K562 (cell line): ENCODE measurements around the gene SLC39A6. TPM values are rescaled to one million over a fixed set of nuclear protein-coding genes. Genes with fewer than 3 reads are reported as not detected.

ENCODE experiments used
- ATF3 ChIP-seq, 2 experiments: fragments of 450-650 bp in 1 of 2; sonication (generic) in 1 of 2; formaldehyde crosslinking in 1 of 2; IDR thresholded peaks in 1 of 2; conservative IDR thresholded peaks in 1 of 2; 2 replicates each; pipeline versions ENCODE4 v1.6.1 to v1.8.1; 2016 to 2023; ENCODE audit warnings: mild to moderate bottlenecking in 2 of 2, moderate library complexity in 2 of 2, inconsistent platforms in 1 of 2, missing genetic modification reagents in 1 of 2
- ATF7 ChIP-seq: fragments of 450-650 bp; IDR thresholded peaks from 2 replicates; pipeline ENCODE4 v1.7.1; 2014; ENCODE audit warnings: mild to moderate bottlenecking, moderate library complexity
- CREM ChIP-seq: IDR thresholded peaks from 2 replicates; pipeline ENCODE4 v1.6.1; 2014; ENCODE audit warnings: antibody characterized with exemption, low read depth
- EP300 ChIP-seq: IDR thresholded peaks from 2 replicates; pipeline ENCODE4 v1.6.1; 2012; ENCODE audit warnings: low read length, improper control_type of control experiment
- ETV1 ChIP-seq: fragments of 450-650 bp; conservative IDR thresholded peaks from 2 replicates; pipeline ENCODE4 v1.6.1; 2016; ENCODE audit warnings: missing genetic modification characterization, control low read depth, low read depth, missing compliant biosample characterization
- FOSL1 ChIP-seq: fragments of 200-800 bp; sonication (Bioruptor generic); conservative IDR thresholded peaks from 2 replicates; pipeline ENCODE4 v1.6.1; 2016; ENCODE audit warnings: missing genetic modification characterization, missing compliant biosample characterization
- FOXA3 ChIP-seq, 2 experiments: fragments of 450-650 bp in 1 of 2; sonication (generic) in 1 of 2; formaldehyde crosslinking; IDR thresholded peaks in 1 of 2; conservative IDR thresholded peaks in 1 of 2; 2 replicates each; pipeline versions ENCODE4 v1.4.0 to v1.8.0; 2020 to 2022; ENCODE audit warnings: mild to moderate bottlenecking in 2 of 2, missing genetic modification reagents in 1 of 2
- FOXK2 ChIP-seq, 2 experiments: fragments of 450-650 bp; IDR thresholded peaks in 1 of 2; conservative IDR thresholded peaks in 1 of 2; 2 replicates each; pipeline ENCODE4 v1.6.1; 2016; ENCODE audit warnings: low read depth in 2 of 2, mild to moderate bottlenecking in 1 of 2
- HINFP ChIP-seq: fragments of 450-650 bp; conservative IDR thresholded peaks from 2 replicates; pipeline ENCODE4 v1.6.1; 2016; ENCODE audit warnings: missing genetic modification characterization, low read depth, mild to moderate bottlenecking, control low read depth, missing compliant biosample characterization
- JUN ChIP-seq, 2 experiments: sonication (generic) in 1 of 2; formaldehyde crosslinking in 1 of 2; IDR thresholded peaks; 2 replicates each; pipeline versions ENCODE4 v1.6.1 to v1.8.0; 2012 to 2022; ENCODE audit warnings: borderline replicate concordance in 2 of 2, mild to moderate bottlenecking in 2 of 2, improper control_type of control experiment in 1 of 2, low read depth in 1 of 2, low read length in 1 of 2, missing genetic modification reagents in 1 of 2
- JUND ChIP-seq, 2 experiments: IDR thresholded peaks; 2 replicates in 1 of 2; 3 replicates in 1 of 2; pipeline ENCODE4 v1.6.1; 2011; ENCODE audit warnings: borderline replicate concordance in 2 of 2, low read depth in 2 of 2, low read length in 2 of 2, improper control_type of control experiment in 1 of 2, missing biosample characterization in 1 of 2, missing genetic modification characterization in 1 of 2, missing genetic modification reagents in 1 of 2
- MAFG ChIP-seq: fragments of 450-650 bp; conservative IDR thresholded peaks from 2 replicates; pipeline ENCODE4 v1.6.1; 2016; ENCODE audit warnings: missing genetic modification characterization, missing compliant biosample characterization
- MEIS2 ChIP-seq: fragments of 450-650 bp; IDR thresholded peaks from 2 replicates; pipeline ENCODE4 v1.6.1; 2014; ENCODE audit warnings: mild to moderate bottlenecking; ENCODE audit not compliant: partially characterized antibody
- NR2C2 ChIP-seq, 2 experiments: fragments of 200-800 bp in 1 of 2; sonication (Bioruptor generic) in 1 of 2; sonication (generic) in 1 of 2; formaldehyde crosslinking in 1 of 2; IDR thresholded peaks; 2 replicates each; pipeline versions ENCODE4 v1.6.1 to v1.8.0; 2016 to 2022; ENCODE audit warnings: mild to moderate bottlenecking in 1 of 2, missing compliant biosample characterization in 1 of 2, missing genetic modification characterization in 1 of 2, missing genetic modification reagents in 1 of 2
- SMAD4 ChIP-seq: fragments of 250-450 bp; sonication (Bioruptor Pico); conservative IDR thresholded peaks from 2 replicates; pipeline ENCODE4 v1.8.0; 2021; ENCODE audit warnings: inconsistent platforms, mild to moderate bottlenecking, moderate library complexity
- SOX6 ChIP-seq: fragments of 450-650 bp; IDR thresholded peaks from 2 replicates; pipeline ENCODE4 v1.6.1; 2014; ENCODE audit warnings: mild to moderate bottlenecking
- TRIM24 ChIP-seq, 2 experiments: fragments of 450-650 bp; IDR thresholded peaks; 2 replicates each; pipeline ENCODE4 v1.6.1; 2016
- ZNF212 ChIP-seq: fragments of 450-650 bp; formaldehyde crosslinking; IDR thresholded peaks from 2 replicates; pipeline ENCODE4 v1.4.0; 2020; ENCODE audit warnings: mild to moderate bottlenecking
- ZNF589 ChIP-seq: fragments of 200-800 bp; sonication (Bioruptor generic); IDR thresholded peaks from 2 replicates; pipeline ENCODE4 v1.6.1; 2016; ENCODE audit warnings: low read depth, missing genetic modification characterization, missing compliant biosample characterization
- polyA plus RNA-seq, 8 experiments: library from polyadenylated mRNA; depleted of rRNA in 4 of 8; stranded (reverse) in 5 of 8; unstranded in 3 of 8; fragments of >200 nt; fragmentation: Nextera tagmentation in 2 of 8; fragmentation: Illumina TruSeq in 1 of 8; extraction: Ambion mirVana in 2 of 8; extraction: Trizol in 1 of 8; gene quantifications; 2 replicates each; pipeline versions ENCODE4 v1.2.1 to v1.2.3, GENCODE V29; 2011 to 2014; ENCODE audit warnings: inconsistent platforms in 1 of 8, missing spikeins in 1 of 8
- total RNA-seq, 7 experiments: library from RNA; depleted of rRNA in 6 of 7; stranded (reverse); fragments of >200 nt in 6 of 7; fragmentation: Illumina TruSeq in 2 of 7; extraction: Trizol in 2 of 7; gene quantifications; 2 replicates each; pipeline versions ENCODE4 v1.2.1 to v1.2.3, GENCODE V29; 2011 to 2021; ENCODE audit warnings: low replicate concordance in 1 of 7

SLC39A6 gene
- total and polyA plus RNA-seq, 9 of the 15 experiments (the other 6 are each of a cell fraction or from before 2014, with no cell fraction given), result 5.6 to 23.8 (median 17.4) TPM

GRCh38 chr18:36075862-36076587 is 53.1 kb downstream of the SLC39A6 start (continued):
- TF ChIP-seq JUN (IDR thresholded peaks at IDR 0.05; ENCODE audit: borderline replicate concordance, low read depth, low read length) (peak; percentile 72), JUN (CRISPR knock-in tag; IDR thresholded peaks at IDR 0.05; ENCODE audit: borderline replicate concordance) (no peak), ZNF589 (peak; percentile 83; the same call in 1 of the 2 replicates), CREM (0 out of 2 replicates have a peak, but pooled peaks have one; percentile 12), EP300 (peak; percentile 54; the same call in 1 of the 2 replicates), ATF3 (IDR thresholded peaks at IDR 0.05) (peak; percentile 84), ATF3 (CRISPR knock-in tag; conservative IDR thresholded peaks at IDR 0.05) (no peak), FOXK2 (conservative IDR thresholded peaks at IDR 0.05 in 1 of 2, IDR thresholded peaks at IDR 0.05 in 1 of 2; ENCODE audit: low read depth in 2 of 2) (peak; percentile 41 to 42; a peak in 2 of 4 replicates), NR2C2 (CRISPR knock-in tag; IDR thresholded peaks at IDR 0.05) (no peak), NR2C2 (tag; IDR thresholded peaks at IDR 0.05) (0 out of 2 replicates have a peak, but pooled peaks have one; percentile 29), FOXA3 (CRISPR knock-in tag; conservative IDR thresholded peaks at IDR 0.05 in 1 of 2, IDR thresholded peaks at IDR 0.05 in 1 of 2) (peak in 1 of 2 experiments; percentile 52; a peak in 1 of 4 replicates), JUND (IDR thresholded peaks at IDR 0.05; ENCODE audit: borderline replicate concordance, low read depth, low read length) (peak; percentile 56; the same call in 1 of the 2 replicates), JUND (tag; IDR thresholded peaks at IDR 0.05; ENCODE audit: borderline replicate concordance, low read depth, low read length) (peak; percentile 33; the same call in 1 of the 3 replicates), ETV1 (tag) (peak; percentile 26), FOSL1 (tag) (peak; percentile 84), SMAD4 (0 out of 2 replicates have a peak, but pooled peaks have one; percentile 22), SOX6 (0 out of 2 replicates have a peak, but pooled peaks have one; percentile 18), TRIM24 (IDR thresholded peaks at IDR 0.05) (peak; percentile 89 to 94), MAFG (tag) (no peak), ATF7 (peak; percentile 48; the same call in 1 of the 2 replicates), MEIS2 (peak; percentile 34), ZNF212 (CRISPR knock-in tag) (no peak), HINFP (tag) (peak; percentile 93)
